ENCODE results near the gene KIAA1328. TPM values are rescaled to one million over a fixed set of nuclear protein-coding genes. Genes with fewer than 3 reads are reported as not detected.

The KIAA1328 gene
- total RNA-seq, 2 donors from 2014 or later = 9.0 to 13.9 TPM

DNA sequence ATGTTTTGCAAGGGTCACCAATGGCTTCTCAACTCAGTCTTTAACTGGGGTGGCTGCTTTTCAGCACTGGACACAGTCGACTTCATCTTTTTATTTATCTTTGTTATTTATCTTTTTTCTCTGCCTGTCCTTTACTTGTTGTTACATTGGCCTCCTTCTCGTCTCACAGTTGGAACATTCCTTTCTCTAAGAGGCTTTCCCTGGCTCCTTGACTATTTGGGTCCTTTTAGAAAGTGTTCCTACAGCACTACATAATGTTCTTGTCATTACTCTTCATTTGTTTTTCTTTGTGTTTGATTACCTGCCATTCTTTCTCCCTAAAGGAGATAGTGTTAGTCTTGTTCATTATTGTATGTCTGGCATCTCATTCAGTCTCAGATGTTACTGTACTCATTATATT lies 122.0 kb downstream of the KIAA1328 start:
- Mint-ChIP-seq H3K4me1 (no peaks in the 10 kb centered on the region), H3K27ac (no peak overlapping the region), H3K4me3 (no peak overlapping the region), H3K36me3 (ENCODE audit: low read depth) (peaks cover 3% of the 10 kb centered on the region), H3K27me3 (no peaks in the 10 kb centered on the region)
- no peaks in the 10 kb centered on the region for H3K9me3 ChIP-seq (ENCODE audit: control insufficient read depth, low read length, poor library complexity, severe bottlenecking)
- DNase-seq (no peak), ATAC-seq (no peak)

DNA sequence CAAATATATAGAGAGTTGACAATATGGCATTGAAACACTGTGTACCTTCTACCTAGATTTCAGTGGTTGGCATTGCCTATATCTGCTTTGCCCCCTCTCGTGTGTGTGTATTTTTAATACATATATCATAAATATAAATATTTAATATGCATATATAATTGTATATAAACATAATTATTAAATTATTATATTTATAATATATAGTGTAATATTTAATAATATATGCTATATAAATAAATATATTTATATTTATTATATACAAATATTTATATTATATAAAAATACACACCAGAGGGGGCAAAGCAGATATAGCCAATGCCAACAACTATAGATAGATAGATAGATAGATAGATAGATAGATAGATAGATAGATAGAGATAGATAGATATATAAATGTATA lies 124.1 kb downstream of the KIAA1328 start:
- Mint-ChIP-seq H3K4me1 (no peaks in the 10 kb centered on the region), H3K27me3 (no peaks in the 10 kb centered on the region), H3K4me3 (no peak overlapping the region), H3K36me3 (ENCODE audit: low read depth) (no peaks in the 10 kb centered on the region), H3K27ac (no peak overlapping the region)
- no peaks in the 10 kb centered on the region for H3K9me3 ChIP-seq (ENCODE audit: control insufficient read depth, low read length, poor library complexity, severe bottlenecking)
- DNase-seq (no peak), ATAC-seq (no peak)

DNA sequence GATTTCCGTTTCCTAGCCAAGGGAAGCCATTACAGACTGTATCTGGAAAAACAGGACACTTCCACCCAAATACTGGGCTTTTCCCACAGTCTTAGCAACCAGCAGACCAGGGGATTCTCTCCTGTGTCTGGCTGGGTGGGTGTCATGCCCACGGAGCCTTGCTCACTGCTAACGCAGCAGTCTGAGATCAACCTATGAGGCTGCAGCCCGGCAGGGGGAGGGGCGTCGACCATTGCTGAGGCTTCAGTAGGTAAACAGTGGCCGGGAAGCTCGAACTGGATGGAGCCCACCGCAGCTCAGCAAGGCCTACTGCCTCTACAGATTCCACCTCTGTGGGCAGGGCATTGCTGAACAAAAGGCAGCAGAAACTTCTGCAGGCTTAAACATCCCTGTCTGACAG lies 131.1 kb downstream of the KIAA1328 start:
- Mint-ChIP-seq H3K27me3 (no peaks in the 10 kb centered on the region), H3K27ac (no peak overlapping the region), H3K4me1 (no peaks in the 10 kb centered on the region), H3K4me3 (no peak overlapping the region), H3K36me3 (ENCODE audit: low read depth) (peaks cover 7% of the 10 kb centered on the region)
- ATAC-seq = no peak
- no peaks in the 10 kb centered on the region for H3K9me3 ChIP-seq (ENCODE audit: control insufficient read depth, low read length, poor library complexity, severe bottlenecking)
- no peak for DNase-seq

DNA sequence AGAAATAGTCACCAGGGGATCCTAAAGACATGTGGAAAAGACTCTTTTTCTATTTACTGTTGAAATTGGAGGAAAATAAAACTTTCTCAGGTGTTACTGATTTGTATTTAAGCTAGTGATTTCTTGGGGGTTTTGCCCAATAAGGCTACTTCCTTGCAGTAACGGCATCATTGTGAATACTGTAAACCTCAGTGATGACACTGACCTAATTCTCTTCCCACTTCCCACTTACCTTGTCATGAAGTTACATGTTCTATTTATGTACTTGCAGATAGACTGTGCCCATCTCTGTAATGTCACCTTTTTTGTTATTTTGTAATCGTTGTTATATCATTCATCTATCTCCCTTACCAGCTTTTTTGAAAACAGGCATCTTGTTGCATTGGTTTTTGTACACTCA lies 134.5 kb downstream of the KIAA1328 start:
- Mint-ChIP-seq H3K4me3 (no peak overlapping the region), H3K4me1 (no peaks in the 10 kb centered on the region), H3K27ac (no peak overlapping the region), H3K27me3 (no peaks in the 10 kb centered on the region), H3K36me3 (ENCODE audit: low read depth) (peaks cover 7% of the 10 kb centered on the region)
- ATAC-seq (no peak), DNase-seq (no peak)
- H3K9me3 ChIP-seq (ENCODE audit: control insufficient read depth, low read length, poor library complexity, severe bottlenecking) = no peaks in the 10 kb centered on the region

DNA sequence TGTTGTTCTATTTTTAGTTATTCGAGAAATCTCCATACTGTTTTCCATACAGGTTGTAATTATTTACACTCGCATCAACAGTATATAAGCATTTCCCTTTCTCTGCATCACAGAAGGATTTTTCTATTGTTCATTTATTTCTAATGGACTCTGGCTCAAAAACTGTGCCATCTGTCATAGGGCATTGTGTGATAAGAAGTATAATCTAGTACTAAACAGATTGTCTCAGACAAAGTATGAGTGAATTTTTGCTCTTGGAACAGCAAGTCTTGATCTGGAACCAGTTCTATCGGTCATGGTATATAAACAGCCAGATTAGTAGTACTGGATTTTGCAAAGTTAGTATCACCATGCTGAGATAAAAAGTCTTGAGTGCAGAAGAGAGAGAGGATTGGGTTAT lies 145.8 kb downstream of the KIAA1328 start:
- H3K27me3 Mint-ChIP-seq = no peaks in the 10 kb centered on the region
- H3K4me3 Mint-ChIP-seq = no peak overlapping the region
- no peak for DNase-seq
- no peak overlapping the region for H3K27ac Mint-ChIP-seq
- no peaks in the 10 kb centered on the region for H3K4me1 Mint-ChIP-seq
- peaks cover 2% of the 10 kb centered on the region for H3K36me3 Mint-ChIP-seq (ENCODE audit: low read depth)
- ATAC-seq = no peak
- peaks cover 2% of the 10 kb centered on the region for H3K9me3 ChIP-seq (ENCODE audit: control insufficient read depth, low read length, poor library complexity, severe bottlenecking)

DNA sequence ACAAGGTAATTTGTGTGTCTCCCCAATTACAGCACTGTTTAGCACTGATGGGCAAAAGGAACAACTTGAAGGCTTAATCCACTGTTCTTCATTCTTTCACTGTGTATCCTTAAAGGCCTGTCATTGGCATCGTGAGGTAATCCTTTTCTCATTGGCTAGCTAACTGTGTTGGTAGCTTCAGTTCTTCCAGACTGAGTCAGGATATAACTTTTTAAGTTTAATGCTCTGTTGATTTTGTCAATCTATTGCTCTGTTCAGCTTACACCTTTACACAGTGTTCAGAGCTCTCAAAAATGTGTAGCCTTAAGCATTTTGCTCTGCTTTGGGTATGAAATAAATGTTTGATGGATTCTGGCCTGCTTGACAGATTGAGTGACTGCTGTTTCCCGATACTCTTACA lies 148.2 kb downstream of the KIAA1328 start:
- no peak overlapping the region for H3K4me3 Mint-ChIP-seq
- H3K9me3 ChIP-seq (ENCODE audit: control insufficient read depth, low read length, poor library complexity, severe bottlenecking) = peaks cover 2% of the 10 kb centered on the region
- peaks cover 2% of the 10 kb centered on the region for H3K36me3 Mint-ChIP-seq (ENCODE audit: low read depth)
- no peak for ATAC-seq
- DNase-seq = no peak
- no peaks in the 10 kb centered on the region for H3K4me1 Mint-ChIP-seq
- H3K27me3 Mint-ChIP-seq = no peaks in the 10 kb centered on the region
- H3K27ac Mint-ChIP-seq = no peak overlapping the region

DNA sequence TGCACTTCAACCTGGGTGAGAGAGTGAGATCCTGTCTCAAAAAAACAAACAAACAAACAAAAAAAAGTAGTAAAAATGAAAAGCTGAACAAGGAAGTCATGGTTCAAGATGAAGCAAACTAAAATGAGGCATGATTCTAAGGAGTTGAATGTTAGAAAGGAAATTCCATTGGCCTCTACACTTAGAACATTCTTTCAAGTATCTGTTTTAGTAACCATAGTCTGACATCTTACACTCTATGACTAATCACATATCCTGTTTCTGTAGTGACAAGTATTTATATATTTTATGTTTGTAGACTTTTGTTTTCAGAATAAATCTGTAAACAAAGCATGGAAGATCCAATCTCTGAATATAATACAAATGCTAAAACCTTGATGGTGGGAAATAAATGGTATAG lies 164.1 kb downstream of the KIAA1328 start:
- ATAC-seq = no peak
- no peak for DNase-seq
- H3K36me3 Mint-ChIP-seq (ENCODE audit: low read depth) = peaks cover 2% of the 10 kb centered on the region
- H3K4me1 Mint-ChIP-seq = no peaks in the 10 kb centered on the region
- H3K27ac Mint-ChIP-seq = no peak overlapping the region
- H3K9me3 ChIP-seq (ENCODE audit: control insufficient read depth, low read length, poor library complexity, severe bottlenecking) = no peaks in the 10 kb centered on the region
- no peaks in the 10 kb centered on the region for H3K27me3 Mint-ChIP-seq
- H3K4me3 Mint-ChIP-seq = no peak overlapping the region

DNA sequence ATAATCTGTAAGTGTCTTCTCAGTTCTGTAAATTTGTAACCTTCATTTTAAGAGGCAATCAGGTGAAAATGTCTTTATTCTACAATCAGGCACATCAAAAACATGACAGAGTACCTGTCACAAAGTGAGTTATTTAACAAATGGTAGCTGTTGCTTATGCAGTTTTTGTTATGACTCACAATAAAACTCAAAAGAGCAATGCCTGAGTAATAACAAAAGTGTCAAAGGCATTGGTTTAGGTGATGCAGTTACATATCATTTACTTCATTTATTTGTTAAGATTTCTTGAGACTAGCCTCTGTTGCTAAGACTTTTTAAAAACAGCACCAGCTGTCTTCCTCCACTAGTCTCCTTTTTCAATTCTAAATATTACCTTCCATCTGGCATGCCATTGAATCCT lies 177.8 kb downstream of the KIAA1328 start:
- Mint-ChIP-seq H3K27ac (no peak overlapping the region), H3K4me1 (no peaks in the 10 kb centered on the region), H3K36me3 (ENCODE audit: low read depth) (peaks cover 2% of the 10 kb centered on the region), H3K27me3 (no peaks in the 10 kb centered on the region), H3K4me3 (no peak overlapping the region)
- ATAC-seq = no peak
- H3K9me3 ChIP-seq (ENCODE audit: control insufficient read depth, low read length, poor library complexity, severe bottlenecking) = no peaks in the 10 kb centered on the region
- DNase-seq = no peak

DNA sequence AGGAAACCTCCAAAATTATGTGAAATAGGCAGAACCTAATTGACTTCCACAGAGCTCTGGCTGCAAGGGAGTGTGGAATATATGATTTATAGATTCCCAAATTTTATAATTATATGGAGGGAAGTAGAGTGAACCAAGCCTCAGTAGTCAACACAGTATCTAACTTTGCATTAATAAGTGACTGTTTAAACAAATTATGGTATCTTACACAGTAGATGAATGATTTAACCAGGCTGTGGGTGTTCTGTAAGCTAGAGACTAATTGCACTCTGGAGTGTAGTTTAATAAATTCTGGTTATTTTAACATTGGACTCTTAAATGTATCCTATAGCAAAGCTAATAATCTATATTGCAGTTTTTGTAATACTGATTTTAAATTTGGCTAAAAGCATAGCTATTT lies 183.5 kb downstream of the KIAA1328 start:
- no peaks in the 10 kb centered on the region for H3K36me3 Mint-ChIP-seq (ENCODE audit: low read depth)
- DNase-seq (no peak), ATAC-seq (no peak)
- H3K9me3 ChIP-seq (ENCODE audit: control insufficient read depth, low read length, poor library complexity, severe bottlenecking) = no peaks in the 10 kb centered on the region
- no peaks in the 10 kb centered on the region for H3K4me1 Mint-ChIP-seq
- H3K4me3 Mint-ChIP-seq = no peak overlapping the region
- H3K27me3 Mint-ChIP-seq = no peaks in the 10 kb centered on the region
- no peak overlapping the region for H3K27ac Mint-ChIP-seq

DNA sequence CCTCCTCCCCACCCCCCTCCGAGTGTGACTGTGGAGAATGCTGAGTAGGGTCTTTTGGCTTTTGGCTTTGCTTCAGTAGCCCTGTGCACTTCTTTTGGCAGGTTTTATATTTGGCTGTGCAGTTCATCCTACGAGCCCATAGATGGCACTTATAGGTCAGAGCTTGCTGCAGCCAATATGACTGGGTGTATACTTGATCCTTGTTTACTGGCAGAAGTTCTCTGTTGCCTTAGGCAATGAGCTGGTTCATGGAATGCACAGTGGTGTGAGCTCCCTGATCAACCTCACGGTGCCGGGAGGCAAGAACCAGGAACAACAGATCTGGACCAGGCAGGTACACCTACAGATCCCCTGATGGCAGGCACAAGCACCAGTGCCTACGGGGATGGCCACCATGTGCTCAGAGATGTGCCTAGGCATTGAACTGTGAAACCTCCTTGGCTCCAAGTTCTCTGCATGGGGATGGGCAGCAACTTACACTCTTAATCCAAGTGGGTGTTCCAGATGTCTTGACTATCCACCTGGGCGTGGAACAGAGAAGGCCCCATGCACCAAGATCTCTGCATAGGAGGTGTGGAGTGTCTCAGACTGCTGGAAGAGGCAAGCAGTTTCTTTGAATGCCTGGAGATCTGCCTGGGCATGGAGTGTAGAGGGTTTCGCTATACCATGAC lies 190.4 kb downstream of the KIAA1328 start:
- H3K9me3 ChIP-seq (ENCODE audit: control insufficient read depth, low read length, poor library complexity, severe bottlenecking) = no peaks in the 10 kb centered on the region
- no peaks in the 10 kb centered on the region for H3K4me1 Mint-ChIP-seq
- H3K27ac Mint-ChIP-seq = no peak overlapping the region
- H3K36me3 Mint-ChIP-seq (ENCODE audit: low read depth) = peaks cover 2% of the 10 kb centered on the region
- ATAC-seq = no peak
- H3K4me3 Mint-ChIP-seq = no peak overlapping the region
- no peak for DNase-seq
- H3K27me3 Mint-ChIP-seq = no peaks in the 10 kb centered on the region

DNA sequence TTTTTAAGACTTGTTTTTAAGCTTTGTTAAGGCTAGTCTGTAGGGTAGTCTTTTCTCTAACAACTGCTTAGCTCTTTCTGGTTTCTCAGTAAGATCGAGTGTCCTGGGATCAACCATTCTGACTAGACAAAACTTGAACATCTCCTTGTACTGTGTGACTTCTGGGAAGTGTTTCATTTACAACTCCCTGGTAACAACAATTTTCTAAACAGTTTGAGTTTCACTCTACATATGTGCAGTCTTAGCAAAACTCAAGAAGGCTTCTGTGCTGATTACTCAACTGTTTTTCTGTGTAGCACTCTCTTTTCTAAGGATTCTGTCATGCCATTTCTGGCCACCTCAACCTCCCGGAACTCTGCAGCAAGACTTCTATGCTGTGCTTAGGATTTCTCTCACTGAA lies 204.5 kb downstream of the KIAA1328 start:
- no peak for DNase-seq
- no peaks in the 10 kb centered on the region for H3K36me3 Mint-ChIP-seq (ENCODE audit: low read depth)
- H3K27me3 Mint-ChIP-seq = no peaks in the 10 kb centered on the region
- no peaks in the 10 kb centered on the region for H3K9me3 ChIP-seq (ENCODE audit: control insufficient read depth, low read length, poor library complexity, severe bottlenecking)
- H3K4me3 Mint-ChIP-seq = no peak overlapping the region
- no peak overlapping the region for H3K27ac Mint-ChIP-seq
- ATAC-seq = no peak
- H3K4me1 Mint-ChIP-seq = no peaks in the 10 kb centered on the region

DNA sequence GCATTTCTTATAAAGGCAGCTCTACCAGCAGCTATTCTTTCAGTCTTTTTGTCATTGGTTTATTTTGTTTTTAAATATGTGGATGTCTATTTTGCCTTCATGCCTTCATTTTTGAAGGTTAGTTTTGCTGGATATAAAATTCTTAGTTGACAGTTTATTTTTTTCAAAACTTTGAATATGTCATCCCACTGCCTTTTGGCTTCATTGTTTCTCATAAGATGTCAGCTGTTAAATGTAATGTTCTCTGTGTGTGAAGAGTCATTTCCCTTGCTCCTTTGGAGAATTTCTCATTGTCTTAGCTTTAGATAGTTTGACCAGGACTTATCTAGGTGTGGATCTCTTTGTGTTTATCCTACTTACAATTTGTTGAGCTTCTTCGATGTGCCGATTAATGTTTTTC lies 213.5 kb downstream of the KIAA1328 start:
- no peak overlapping the region for H3K4me3 Mint-ChIP-seq
- H3K9me3 ChIP-seq (ENCODE audit: control insufficient read depth, low read length, poor library complexity, severe bottlenecking) = peaks cover 5% of the 10 kb centered on the region
- no peak for DNase-seq
- H3K27me3 Mint-ChIP-seq = no peaks in the 10 kb centered on the region
- H3K27ac Mint-ChIP-seq = no peak overlapping the region
- no peak for ATAC-seq
- peaks cover 4% of the 10 kb centered on the region for H3K36me3 Mint-ChIP-seq (ENCODE audit: low read depth)
- no peaks in the 10 kb centered on the region for H3K4me1 Mint-ChIP-seq

DNA sequence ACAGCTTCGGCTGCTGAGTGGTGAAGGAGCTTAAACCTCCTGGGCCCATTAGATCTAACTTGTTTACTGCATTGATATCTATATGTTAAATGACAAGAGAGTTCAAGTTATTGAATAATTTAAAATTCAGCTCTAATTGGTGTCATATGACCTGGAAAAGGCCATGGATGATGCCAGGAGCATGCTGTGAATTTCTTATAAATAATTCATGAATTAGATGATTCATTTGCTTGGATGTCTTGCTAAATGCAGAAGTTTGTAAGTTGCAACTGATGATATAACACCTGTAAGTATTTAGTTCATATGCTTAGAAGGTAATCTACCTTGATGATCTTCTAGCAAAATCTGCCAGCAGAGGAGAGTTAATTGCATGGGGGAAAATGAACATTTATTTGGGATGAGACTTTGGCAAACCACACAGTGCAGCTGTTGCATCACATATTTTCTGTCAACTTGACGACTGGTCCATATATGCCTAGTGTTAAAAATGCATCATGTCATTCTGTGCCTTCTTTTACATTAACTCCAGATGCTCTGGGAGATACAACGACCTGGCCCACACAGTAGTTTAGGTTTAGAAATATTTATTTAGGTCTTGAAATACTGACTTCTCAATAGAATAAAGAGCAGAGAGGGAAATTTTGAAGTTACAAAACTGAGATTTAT lies 226.3 kb downstream of the KIAA1328 start:
- Mint-ChIP-seq H3K4me3 (no peak overlapping the region), H3K27ac (no peak overlapping the region), H3K4me1 (no peaks in the 10 kb centered on the region), H3K27me3 (no peaks in the 10 kb centered on the region), H3K36me3 (ENCODE audit: low read depth) (no peaks in the 10 kb centered on the region)
- no peak for ATAC-seq
- H3K9me3 ChIP-seq (ENCODE audit: control insufficient read depth, low read length, poor library complexity, severe bottlenecking) = no peaks in the 10 kb centered on the region
- no peak for DNase-seq

DNA sequence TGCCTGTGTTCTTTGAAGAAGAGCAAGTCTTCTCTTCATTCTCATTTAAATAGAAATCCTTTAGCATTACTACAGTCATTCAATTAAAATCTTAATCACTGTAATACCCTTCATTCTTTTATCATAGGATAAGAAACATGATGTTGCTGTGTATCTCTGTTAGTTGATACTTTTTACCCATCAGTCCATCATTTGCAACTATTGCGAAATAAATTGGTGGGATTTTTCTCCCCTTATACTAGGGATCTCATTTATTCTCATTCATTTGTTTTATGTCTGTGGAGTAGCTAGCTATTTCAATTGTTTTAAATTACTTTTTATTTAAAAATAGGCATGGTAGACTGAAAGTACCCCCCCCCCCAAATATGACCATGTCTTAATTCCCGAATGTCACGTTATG lies 235.3 kb downstream of the KIAA1328 start:
- H3K4me1 Mint-ChIP-seq = no peaks in the 10 kb centered on the region
- ATAC-seq = no peak
- no peak overlapping the region for H3K4me3 Mint-ChIP-seq
- no peaks in the 10 kb centered on the region for H3K9me3 ChIP-seq (ENCODE audit: control insufficient read depth, low read length, poor library complexity, severe bottlenecking)
- DNase-seq = no peak
- H3K27ac Mint-ChIP-seq = no peak overlapping the region
- H3K27me3 Mint-ChIP-seq = no peaks in the 10 kb centered on the region
- peaks cover 5% of the 10 kb centered on the region for H3K36me3 Mint-ChIP-seq (ENCODE audit: low read depth)
